Activated CD8-positive, alpha-beta memory T cell treated with anti-CD3 and anti-CD28 coated beads, Interleukin-2, amount 10 ng/mL, durations not matched to agents 7 days and 5 days (primary cell): ENCODE results near the gene PRSS27. TPM values are rescaled to one million over a fixed set of nuclear protein-coding genes. Genes with fewer than 3 reads are reported as not detected.

ENCODE experiments used
- ATAC-seq: fragments of 150-1000 bp; cut with Tn5 transposase; one replicate; pipeline ENCODE4 v1.10.0; 2021; ENCODE audit warnings: moderate library complexity
- CTCF ChIA-PET: fragments of 350-600 bp; sonication (Branson Sonifier 250); formaldehyde crosslinking; loops from one replicate; lab custom pipeline; 2021; ENCODE audit warnings: antibody characterized with exemption; lab: Charles Lee
- DNase-seq: peaks from one replicate; pipeline ENCODE4 v3.0.0-alpha.2; 2020
- H3K27ac Mint-ChIP-seq: one replicate; pipeline ENCODE4 v1.8.0; 2021; ENCODE audit warnings: mild to moderate bottlenecking, mixed read lengths
- H3K27me3 Mint-ChIP-seq: one replicate; pipeline ENCODE4 v1.8.0; 2021; ENCODE audit warnings: mixed read lengths
- H3K36me3 Mint-ChIP-seq: one replicate; pipeline ENCODE4 v1.8.0; 2021; ENCODE audit warnings: mild to moderate bottlenecking, mixed read lengths
- H3K4me1 Mint-ChIP-seq: one replicate; pipeline ENCODE4 v1.8.0; 2021; ENCODE audit warnings: mixed read lengths
- H3K4me3 Mint-ChIP-seq: one replicate; pipeline ENCODE4 v1.8.0; 2021; ENCODE audit warnings: mild to moderate bottlenecking, moderate library complexity, mixed read lengths
- H3K9me3 Mint-ChIP-seq: one replicate; pipeline ENCODE4 v1.8.0; 2022; ENCODE audit warnings: low read depth, mixed read lengths
- total RNA-seq, 2 experiments: library from RNA; stranded (reverse); gene quantifications; one replicate each; pipeline ENCODE4 v1.2.3, GENCODE V29; 2021

The PRSS27 gene
- total RNA-seq, 2 experiments from 2014 or later, result 1.2 to 1.7 TPM

DNA sequence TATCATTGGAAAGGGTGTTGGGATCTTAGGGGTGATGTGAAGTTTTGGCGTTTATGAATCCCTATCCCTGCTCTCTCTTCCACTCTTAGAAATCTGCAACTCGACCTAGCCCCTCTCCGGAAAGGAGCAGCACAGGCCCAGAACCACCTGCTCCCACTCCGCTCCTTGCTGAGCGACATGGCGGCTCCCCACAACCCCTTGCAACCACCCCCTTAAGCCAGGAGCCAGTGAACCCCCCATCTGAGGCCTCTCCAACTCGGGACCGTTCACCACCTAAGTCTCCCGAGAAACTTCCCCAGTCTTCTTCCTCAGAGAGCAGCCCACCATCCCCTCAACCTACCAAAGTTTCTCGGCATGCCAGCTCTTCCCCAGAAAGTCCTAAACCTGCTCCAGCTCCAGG, 41.4 kb upstream of the PRSS27 start:
- peaks cover 19% of the 10 kb centered on the region for H3K4me1 Mint-ChIP-seq
- H3K27ac Mint-ChIP-seq, result no peak overlapping the region
- ATAC-seq (no peak), DNase-seq (no peak)
- CTCF ChIA-PET, result no interaction called here
- no peaks in the 10 kb centered on the region for H3K9me3 Mint-ChIP-seq
- peaks cover 97% of the 10 kb centered on the region for H3K36me3 Mint-ChIP-seq
- H3K4me3 Mint-ChIP-seq, result no peak overlapping the region
- no peaks in the 10 kb centered on the region for H3K27me3 Mint-ChIP-seq

DNA sequence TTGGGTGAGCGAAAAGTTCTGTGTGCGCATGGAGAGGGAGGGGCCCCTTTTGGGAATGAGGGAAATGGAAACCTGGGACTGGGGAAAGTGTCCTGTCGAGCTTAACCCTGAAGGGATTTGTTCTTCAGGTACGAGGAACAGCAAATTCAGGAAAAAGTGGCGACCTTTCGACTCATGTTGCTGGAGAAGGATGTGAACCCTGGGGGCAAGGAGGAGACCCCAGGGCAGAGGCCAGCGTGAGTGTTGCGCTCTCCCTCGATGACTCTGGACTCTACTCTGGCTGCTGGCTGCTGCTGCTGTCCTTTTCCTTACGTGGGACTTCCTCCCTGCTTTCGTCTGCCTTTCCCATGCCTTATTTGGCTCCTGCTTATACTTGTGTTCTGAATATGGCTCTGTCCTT, 37.3 kb upstream of the PRSS27 start:
- peaks cover 84% of the 10 kb centered on the region for H3K36me3 Mint-ChIP-seq
- H3K27me3 Mint-ChIP-seq, result no peaks in the 10 kb centered on the region
- H3K9me3 Mint-ChIP-seq, result no peaks in the 10 kb centered on the region
- ATAC-seq, result no peak
- no peak for DNase-seq
- H3K27ac Mint-ChIP-seq, result no peak overlapping the region
- CTCF ChIA-PET, result interaction anchor here (1.7 kb wide), 1 partner anchor 111 kb away, joined by 4 read pairs; no protein-coding TSS in a partner anchor
- peaks cover 44% of the 10 kb centered on the region for H3K4me1 Mint-ChIP-seq
- H3K4me3 Mint-ChIP-seq, result no peak overlapping the region

DNA sequence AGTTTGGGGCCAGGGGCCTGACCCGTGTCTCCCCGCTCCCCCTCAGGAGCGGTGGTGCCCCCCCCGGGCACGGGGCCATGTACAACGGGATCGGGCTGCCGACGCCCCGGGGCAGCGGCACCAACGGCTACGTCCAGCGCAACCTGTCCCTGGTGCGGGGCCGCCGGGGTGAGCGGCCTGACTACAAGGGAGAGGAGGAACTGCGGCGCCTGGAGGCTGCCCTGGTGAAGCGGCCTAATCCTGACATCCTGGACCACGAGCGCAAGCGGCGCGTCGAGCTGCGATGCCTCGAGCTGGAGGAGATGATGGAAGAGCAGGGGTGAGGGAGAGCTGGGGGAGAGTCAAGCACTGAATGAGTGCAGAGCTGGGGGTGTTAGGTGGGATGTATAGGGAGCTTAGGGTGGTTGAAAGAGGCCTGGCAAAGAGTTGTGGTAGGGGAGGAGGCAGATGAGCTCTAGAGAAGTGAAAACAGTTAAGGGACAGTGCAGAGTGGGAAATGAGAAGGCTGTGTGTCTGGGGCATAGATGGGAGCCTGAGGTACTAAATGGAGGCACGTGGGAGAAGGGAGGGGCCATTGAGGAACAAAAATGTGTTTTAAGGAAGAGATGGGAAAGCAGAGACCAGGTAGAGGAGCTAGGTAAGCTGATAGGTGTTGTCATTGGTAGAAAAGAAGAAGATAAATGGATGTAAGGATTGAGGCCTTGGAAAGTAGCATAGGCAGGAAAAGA, 36.4 kb upstream of the PRSS27 start:
- H3K4me1 Mint-ChIP-seq, result peaks cover 49% of the 10 kb centered on the region
- DNase-seq, result no peak
- ATAC-seq, result no peak
- no peak overlapping the region for H3K4me3 Mint-ChIP-seq
- no peaks in the 10 kb centered on the region for H3K27me3 Mint-ChIP-seq
- peak overlapping the region; percentile 41 for H3K27ac Mint-ChIP-seq
- H3K9me3 Mint-ChIP-seq, result no peaks in the 10 kb centered on the region
- CTCF ChIA-PET, result interaction anchor here (0.8 kb wide), 1 partner anchor 83 kb away, joined by 4 read pairs; no protein-coding TSS in a partner anchor
- H3K36me3 Mint-ChIP-seq, result peaks cover 75% of the 10 kb centered on the region

DNA sequence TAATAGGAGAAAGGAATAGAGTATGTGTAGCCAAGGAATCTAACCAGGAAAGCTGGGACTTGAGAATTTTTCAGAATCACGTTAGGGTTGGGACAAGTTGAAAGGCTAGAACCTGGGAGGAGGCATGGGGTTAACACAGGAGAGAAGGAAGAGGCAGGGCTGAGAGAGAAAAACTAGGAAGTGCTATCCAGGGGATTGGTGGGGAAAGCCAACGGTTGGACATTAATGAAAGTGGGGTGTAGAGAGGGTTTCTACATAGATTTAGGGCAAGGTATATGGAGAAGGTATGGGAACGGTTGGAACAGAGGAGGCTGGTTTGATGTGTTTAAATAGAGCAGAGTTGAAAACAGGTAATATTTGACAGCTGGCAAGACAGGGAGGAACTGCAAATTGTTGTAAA, 35.1 kb upstream of the PRSS27 start:
- Mint-ChIP-seq H3K4me3 (peak overlapping the region; percentile 89), H3K27me3 (no peaks in the 10 kb centered on the region), H3K4me1 (peaks cover 62% of the 10 kb centered on the region), H3K36me3 (peaks cover 64% of the 10 kb centered on the region), H3K9me3 (no peaks in the 10 kb centered on the region), H3K27ac (peak overlapping the region; percentile 79)
- no peak for ATAC-seq
- no peak for DNase-seq
- CTCF ChIA-PET, result interaction anchor here (1.1 kb wide), 1 partner anchor 19 kb away, joined by 3 read pairs; no protein-coding TSS in a partner anchor

DNA sequence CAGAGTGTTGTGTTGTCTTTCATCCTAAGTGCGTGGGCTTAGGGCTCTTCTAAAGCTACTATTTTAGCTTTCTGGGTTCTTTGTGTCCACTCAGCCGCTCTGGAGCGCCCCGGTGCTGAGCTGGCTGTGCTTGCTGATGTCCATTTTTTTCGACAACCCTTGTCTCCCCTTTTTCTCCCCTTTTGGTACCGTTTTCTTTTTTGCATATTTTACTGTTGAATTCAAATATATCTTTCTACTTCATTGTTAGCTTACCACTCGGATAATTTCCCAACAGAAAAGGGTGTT, 33.7 kb upstream of the PRSS27 start:
- CTCF ChIA-PET, result interaction anchor here (1.0 to 3.1 kb wide), 7 partner anchors 10 to 212 kb away, joined by 3 to 8 read pairs (median 3); no protein-coding TSS in a partner anchor
- DNase-seq (no peak), ATAC-seq (no peak)
- no peaks in the 10 kb centered on the region for H3K9me3 Mint-ChIP-seq
- H3K36me3 Mint-ChIP-seq, result peaks cover 53% of the 10 kb centered on the region
- H3K27ac Mint-ChIP-seq, result peak overlapping the region; percentile 79
- H3K4me1 Mint-ChIP-seq, result peaks cover 68% of the 10 kb centered on the region
- no peaks in the 10 kb centered on the region for H3K27me3 Mint-ChIP-seq
- peak overlapping the region; percentile 89 for H3K4me3 Mint-ChIP-seq

DNA sequence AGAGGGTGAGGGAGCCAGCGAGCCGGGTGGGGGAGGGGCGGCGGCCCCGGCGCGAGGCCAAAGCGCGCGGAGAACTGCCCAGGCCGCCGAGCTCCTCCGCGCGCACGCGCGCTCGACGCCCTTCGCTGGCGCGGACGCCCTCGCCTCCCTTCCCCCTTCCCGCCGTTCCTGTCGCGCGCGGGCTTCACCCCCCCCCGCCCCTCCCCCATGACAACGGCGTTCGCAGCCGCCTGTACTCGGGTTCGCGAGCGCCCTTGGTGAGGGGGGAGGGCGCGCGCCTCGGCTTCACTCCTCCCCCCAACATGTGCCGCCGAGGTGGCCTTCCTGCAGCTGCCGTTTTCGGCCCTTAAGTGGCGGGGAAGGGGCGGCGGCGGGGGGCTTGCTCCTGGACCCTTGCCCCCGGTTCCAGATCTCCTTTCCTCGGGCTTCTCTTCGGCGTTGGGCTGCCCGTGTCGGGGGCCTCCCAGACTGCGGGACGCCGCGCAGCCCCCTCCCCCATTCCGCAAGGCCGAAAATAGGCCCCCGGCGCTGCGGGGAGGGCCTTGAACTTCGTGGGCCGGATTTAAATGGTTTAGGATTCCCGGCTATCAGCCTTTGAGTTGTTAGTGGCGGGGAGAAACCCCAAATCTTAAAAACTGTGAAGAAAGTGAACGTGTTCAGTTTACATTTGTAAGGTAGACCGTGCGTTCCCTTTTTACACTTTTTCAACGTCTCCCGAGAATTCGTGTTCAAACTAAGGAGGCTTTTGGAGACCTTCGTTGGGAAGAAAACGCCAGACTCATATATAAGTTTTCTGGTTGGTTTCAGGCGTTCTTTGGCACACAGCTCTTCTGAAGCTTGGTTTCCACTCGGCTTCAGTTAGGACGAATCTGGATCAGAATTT, 33.1 kb upstream of the PRSS27 start:
- CTCF ChIA-PET, result interaction anchor here (0.6 to 3.1 kb wide), 8 partner anchors 16 to 158 kb away, joined by 3 to 8 read pairs (median 4); no protein-coding TSS in a partner anchor
- ATAC-seq, result peak; percentile 58
- Mint-ChIP-seq H3K27me3 (no peaks in the 10 kb centered on the region), H3K27ac (peak overlapping the region; percentile 100), H3K4me3 (peak overlapping the region; percentile 89), H3K9me3 (no peaks in the 10 kb centered on the region), H3K4me1 (peaks cover 64% of the 10 kb centered on the region), H3K36me3 (peaks cover 48% of the 10 kb centered on the region)
- peak; percentile 82 for DNase-seq

DNA sequence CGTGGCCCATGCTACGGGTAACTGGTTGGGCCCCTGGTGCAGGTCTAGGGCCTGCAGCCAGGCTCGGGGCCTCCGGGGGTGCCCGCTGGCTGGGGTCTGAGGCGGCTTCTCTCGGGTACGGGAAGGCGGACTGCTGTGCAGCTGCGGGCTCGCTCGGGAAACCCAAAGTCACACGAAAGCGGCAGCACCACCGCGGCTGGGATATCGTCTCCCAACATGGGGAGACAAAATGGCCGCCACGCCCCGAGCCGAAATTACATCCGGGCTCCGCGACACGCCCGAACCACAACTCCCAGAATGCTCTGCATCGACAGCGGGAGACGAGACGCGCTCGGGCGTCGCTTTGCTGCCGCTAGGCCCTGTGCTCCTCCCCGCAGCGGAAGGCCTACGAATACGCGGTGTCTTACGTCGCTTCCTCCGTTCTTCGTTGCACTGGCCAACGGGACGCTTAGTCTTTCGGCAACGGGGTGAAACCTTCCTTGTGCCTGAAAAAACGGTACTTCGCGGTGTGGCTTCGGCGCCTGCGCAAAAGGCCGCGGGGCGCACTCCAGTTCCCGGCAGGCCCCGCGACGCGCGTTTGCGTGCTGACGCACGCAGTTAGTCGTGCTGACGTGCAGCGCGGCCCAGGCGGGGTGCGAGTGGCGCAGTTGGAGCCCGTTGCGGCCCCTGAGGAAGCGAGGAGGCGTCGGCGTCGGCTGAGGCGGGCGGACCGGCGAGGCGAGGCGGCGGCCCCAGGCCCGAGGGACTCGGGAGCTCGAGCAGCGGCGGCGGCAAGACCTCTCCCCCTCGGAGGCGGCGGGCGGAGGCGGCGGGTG, 32.2 kb upstream of the PRSS27 start, which contains the start of gene SRRM2:
Gene SRRM2, plus strand, starts transcription at position 604 of the 815 bp plus-strand sequence. CDS start 3,727 bp downstream, outside the sequence.
- H3K4me1 Mint-ChIP-seq, result peaks cover 58% of the 10 kb centered on the region
- no peaks in the 10 kb centered on the region for H3K9me3 Mint-ChIP-seq
- peaks cover 39% of the 10 kb centered on the region for H3K36me3 Mint-ChIP-seq
- CTCF ChIA-PET, result interaction anchor here (0.6 to 3.1 kb wide), 6 partner anchors 24 to 159 kb away, joined by 3 to 7 read pairs (median 5); partner anchors contain the start of gene PRSS27
- H3K27ac Mint-ChIP-seq, result peak within 1 kb of the TSS; percentile 100
- H3K4me3 Mint-ChIP-seq, result peak within 1 kb of the TSS; percentile 89
- H3K27me3 Mint-ChIP-seq, result no peaks in the 10 kb centered on the region
- DNase-seq (peak; percentile 98), ATAC-seq (peak; percentile 89)

DNA sequence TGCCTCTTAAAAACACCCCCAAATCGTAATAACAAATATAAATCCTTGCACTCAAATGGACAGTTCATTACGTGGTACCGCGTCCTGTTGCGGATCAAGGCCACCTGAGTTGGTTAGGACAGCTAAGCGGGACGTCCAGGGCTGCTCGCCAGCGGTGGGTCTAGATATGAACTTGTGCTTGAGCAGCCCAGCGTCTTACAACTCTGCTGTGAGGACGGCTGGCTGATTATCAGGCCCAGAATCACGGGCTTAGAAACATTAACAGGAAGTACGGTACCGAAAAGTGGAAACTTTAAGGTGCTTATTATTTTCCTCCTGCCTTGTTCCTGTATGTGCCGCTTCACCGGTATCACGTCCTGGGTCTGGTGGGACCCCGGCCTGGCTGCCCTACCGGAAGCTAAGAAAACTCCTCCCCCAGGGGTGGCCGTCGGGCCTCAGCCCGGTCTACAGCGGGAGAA, 31.6 kb upstream of the PRSS27 start:
- Mint-ChIP-seq H3K27me3 (no peaks in the 10 kb centered on the region), H3K4me1 (peaks cover 53% of the 10 kb centered on the region), H3K9me3 (no peaks in the 10 kb centered on the region), H3K4me3 (peak overlapping the region; percentile 89), H3K27ac (peak overlapping the region; percentile 100), H3K36me3 (peaks cover 33% of the 10 kb centered on the region)
- no peak for ATAC-seq
- CTCF ChIA-PET, result interaction anchor here (1.3 to 3.1 kb wide), 4 partner anchors 26 to 160 kb away, joined by 3 to 7 read pairs (median 5); partner anchors contain the start of gene PRSS27
- DNase-seq, result no peak

DNA sequence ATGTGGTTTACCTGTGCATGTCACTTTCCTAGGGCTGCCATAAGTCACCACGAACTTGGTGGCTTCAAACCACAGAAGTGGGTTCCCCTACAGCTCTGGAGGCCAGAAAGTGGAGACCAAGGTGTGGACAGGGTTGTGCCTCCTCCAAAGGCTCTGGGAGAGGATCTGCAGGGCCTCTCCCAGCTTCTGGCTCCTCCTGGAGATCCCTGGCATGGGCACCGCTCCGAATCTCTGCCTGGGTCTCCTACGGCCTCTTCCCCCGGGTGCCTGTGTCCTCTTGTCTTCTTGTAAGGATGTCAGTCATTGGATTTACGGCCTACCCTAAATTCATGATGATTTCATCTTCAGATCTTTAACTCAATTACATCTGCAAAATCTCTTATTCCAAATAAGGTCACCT, 29.9 kb upstream of the PRSS27 start:
- no peak for DNase-seq
- Mint-ChIP-seq H3K4me1 (peaks cover 39% of the 10 kb centered on the region), H3K9me3 (no peaks in the 10 kb centered on the region), H3K36me3 (peaks cover 20% of the 10 kb centered on the region), H3K27ac (peak overlapping the region; percentile 100), H3K4me3 (no peak overlapping the region), H3K27me3 (no peaks in the 10 kb centered on the region)
- CTCF ChIA-PET, result interaction anchor here (1.0 kb wide), 1 partner anchor 119 kb away, joined by 3 read pairs; no protein-coding TSS in a partner anchor
- ATAC-seq, result no peak

DNA sequence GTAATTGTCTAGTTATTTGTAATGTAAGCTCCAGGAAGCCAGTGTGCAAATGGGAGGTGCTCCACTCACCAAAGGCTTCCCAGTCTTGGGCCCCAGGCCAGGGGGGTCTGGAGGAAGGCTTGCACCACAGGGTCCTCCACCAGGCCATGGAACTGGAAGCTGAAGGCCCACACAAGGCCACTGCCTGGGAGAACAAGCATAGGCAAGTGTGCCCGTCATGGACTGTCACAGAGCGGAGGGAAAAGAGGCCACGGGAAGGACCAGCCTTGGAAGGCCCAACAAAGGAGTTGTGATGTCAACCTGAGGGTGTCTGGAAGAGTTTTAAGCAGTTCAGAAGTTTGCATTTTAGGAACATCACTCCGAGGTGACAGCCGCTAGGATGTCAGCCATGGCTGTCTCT, 29.5 kb upstream of the PRSS27 start:
- H3K27ac Mint-ChIP-seq, result no peak overlapping the region
- no peaks in the 10 kb centered on the region for H3K27me3 Mint-ChIP-seq
- CTCF ChIA-PET, result no interaction called here
- H3K36me3 Mint-ChIP-seq, result peaks cover 15% of the 10 kb centered on the region
- DNase-seq (no peak), ATAC-seq (no peak)
- H3K4me1 Mint-ChIP-seq, result peaks cover 34% of the 10 kb centered on the region
- H3K4me3 Mint-ChIP-seq, result no peak overlapping the region
- H3K9me3 Mint-ChIP-seq, result no peaks in the 10 kb centered on the region

DNA sequence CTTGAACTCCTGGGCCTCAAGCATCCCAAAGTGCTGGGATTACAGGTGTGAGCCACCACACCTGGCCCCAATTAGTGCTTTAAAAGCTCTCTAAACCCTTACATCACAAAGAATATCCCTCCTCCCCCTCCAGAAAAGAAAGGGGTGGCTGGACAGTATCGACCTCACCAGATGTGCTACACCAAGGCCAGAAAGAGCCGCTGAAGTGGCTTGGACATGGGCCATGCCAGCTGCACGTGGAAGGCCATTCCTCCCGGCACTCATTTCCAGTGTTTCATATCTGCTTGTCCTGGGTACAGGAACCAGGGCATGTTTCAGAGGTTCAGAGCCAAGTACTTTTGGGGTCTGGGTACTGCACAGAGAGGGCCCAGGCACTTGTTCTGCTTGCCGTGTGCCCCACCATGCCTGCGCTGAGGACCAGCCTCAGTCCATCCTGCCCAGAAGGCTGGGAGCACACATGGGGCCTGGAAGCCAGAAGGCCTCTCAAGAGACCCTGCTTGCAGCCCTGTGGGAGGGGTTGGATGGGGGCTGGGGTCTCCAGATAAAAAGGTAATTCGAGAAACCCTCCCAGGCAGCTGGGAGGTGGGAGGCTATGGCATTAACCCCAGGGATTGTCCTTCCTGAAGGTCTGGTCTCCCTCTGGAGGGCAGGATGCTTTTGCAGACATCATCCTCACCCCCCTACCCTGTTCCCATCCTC, 28.9 kb upstream of the PRSS27 start:
- ATAC-seq (no peak), DNase-seq (no peak)
- no peaks in the 10 kb centered on the region for H3K9me3 Mint-ChIP-seq
- H3K4me1 Mint-ChIP-seq, result peaks cover 29% of the 10 kb centered on the region
- H3K36me3 Mint-ChIP-seq, result peaks cover 10% of the 10 kb centered on the region
- CTCF ChIA-PET, result no interaction called here
- no peak overlapping the region for H3K27ac Mint-ChIP-seq
- no peaks in the 10 kb centered on the region for H3K27me3 Mint-ChIP-seq
- H3K4me3 Mint-ChIP-seq, result no peak overlapping the region

DNA sequence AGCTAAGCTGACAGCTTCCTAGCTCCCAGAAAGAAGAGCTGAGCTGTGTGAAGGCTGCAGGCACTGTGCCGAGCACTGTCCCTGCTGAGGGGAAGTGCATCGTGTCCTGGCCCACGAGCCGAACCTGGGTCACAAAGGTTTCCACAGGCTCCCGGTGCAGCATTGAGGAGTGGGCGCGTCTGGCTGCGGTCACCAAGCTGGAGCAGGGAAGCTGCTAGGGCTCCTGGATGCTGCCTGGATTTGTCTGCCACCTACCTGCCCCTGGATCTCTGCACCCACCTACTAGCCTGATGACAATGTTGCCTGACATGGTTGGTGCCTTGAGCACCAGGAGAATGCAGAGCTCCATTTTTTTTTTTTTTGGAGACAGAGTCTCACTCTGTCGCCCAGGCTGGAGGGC, 25.9 kb upstream of the PRSS27 start:
- H3K27me3 Mint-ChIP-seq, result no peaks in the 10 kb centered on the region
- no peak overlapping the region for H3K4me3 Mint-ChIP-seq
- H3K9me3 Mint-ChIP-seq, result no peaks in the 10 kb centered on the region
- ATAC-seq, result no peak
- CTCF ChIA-PET, result no interaction called here
- H3K27ac Mint-ChIP-seq, result no peak overlapping the region
- peaks cover 17% of the 10 kb centered on the region for H3K4me1 Mint-ChIP-seq
- H3K36me3 Mint-ChIP-seq, result peaks cover 2% of the 10 kb centered on the region
- no peak for DNase-seq
